DND-41 (cell line): ENCODE data around the gene FERMT2.

Experiments used
- CTCF ChIP-seq: IDR thresholded peaks from 2 replicates; pipeline ENCODE4 v1.5.1; 2012; ENCODE audit warnings: borderline replicate concordance, low read length, moderate library complexity, mild to moderate bottlenecking; ENCODE audit not compliant: poor library complexity, severe bottlenecking; ENCODE audit errors: extremely low read depth
- EZH2 ChIP-seq: IDR thresholded peaks from 3 replicates; pipeline ENCODE4 v1.6.1; 2012; ENCODE audit warnings: borderline replicate concordance, low read depth, mild to moderate bottlenecking, moderate library complexity, low read length, inconsistent platforms; ENCODE audit not compliant: severe bottlenecking

GRCh38 chr14:52977798-52978197, 26.9 kb upstream of the FERMT2 start:
- TF ChIP-seq CTCF, result no peak
- TF ChIP-seq EZH2, result no peak
